Common myeloid progenitor, CD34-positive (primary cell): ENCODE results near the gene CREBZF.

Experiments used
- CTCF ChIA-PET: fragments of 350-600 bp; sonication (Branson Sonifier 250); formaldehyde crosslinking; loops from one replicate; lab custom pipeline; 2021; ENCODE audit warnings: antibody characterized with exemption; lab: Charles Lee
- POLR2A ChIA-PET: fragments of 350-600 bp; sonication (Branson Sonifier 250); formaldehyde crosslinking; loops from one replicate; lab custom pipeline; 2021; ENCODE audit warnings: antibody characterized with exemption; lab: Charles Lee
- DNase-seq, 3 donors: peaks; one replicate each; pipeline versions ENCODE4 v3.0.0 to v3.0.0-alpha.2; 2013
- H3K27ac ChIP-seq, 2 experiments: 1 replicate in 1 of 2; 2 replicates in 1 of 2; pipeline ENCODE4 v1.7.0; 2013; ENCODE audit warnings: inconsistent platforms in 2 of 2, low read length in 2 of 2, mild to moderate bottlenecking in 2 of 2, low read depth in 1 of 2, moderate library complexity in 1 of 2; ENCODE audit not compliant: severe bottlenecking in 2 of 2, insufficient read depth in 1 of 2, poor library complexity in 1 of 2
- H3K27me3 ChIP-seq, 5 experiments: replicated peaks in 2 of 5; 1 replicate in 3 of 5; 2 replicates in 2 of 5; pipeline versions ENCODE4 v1.6.1 to v1.7.0; 2013; ENCODE audit warnings: low read length in 4 of 5, mild to moderate bottlenecking in 2 of 5, moderate library complexity in 2 of 5, inconsistent platforms in 1 of 5; ENCODE audit not compliant: insufficient read depth in 5 of 5, control insufficient read depth in 4 of 5
- H3K36me3 ChIP-seq, 4 experiments: 1 replicate in 2 of 4; 2 replicates in 2 of 4; pipeline versions ENCODE4 v1.6.1 to v1.7.0; 2013; ENCODE audit warnings: low read length in 3 of 4, control low read depth in 1 of 4, mild to moderate bottlenecking in 1 of 4; ENCODE audit not compliant: control insufficient read depth in 4 of 4, insufficient read depth in 4 of 4
- H3K4me1 ChIP-seq, 4 experiments: 1 replicate in 3 of 4; 2 replicates in 1 of 4; pipeline versions ENCODE4 v1.6.1 to v1.7.1; 2013; ENCODE audit warnings: low read length in 3 of 4, mild to moderate bottlenecking in 3 of 4, control low read depth in 1 of 4, inconsistent platforms in 1 of 4, moderate library complexity in 1 of 4; ENCODE audit not compliant: control insufficient read depth in 4 of 4, insufficient read depth in 4 of 4; ENCODE audit errors: control extremely low read depth in 1 of 4
- H3K4me3 ChIP-seq, 7 experiments: 1 replicate in 4 of 7; 2 replicates in 3 of 7; pipeline versions ENCODE4 v1.5.1 to v1.7.0; 2013; ENCODE audit warnings: mild to moderate bottlenecking in 7 of 7, low read length in 6 of 7, moderate library complexity in 6 of 7, inconsistent platforms in 2 of 7, low read depth in 2 of 7, control low read depth in 1 of 7; ENCODE audit not compliant: insufficient read depth in 4 of 7, control insufficient read depth in 1 of 7; ENCODE audit errors: extremely low read depth in 1 of 7
- H3K9me3 ChIP-seq, 5 experiments: 1 replicate in 4 of 5; 2 replicates in 1 of 5; pipeline versions ENCODE4 v1.6.1 to v1.7.1; 2013; ENCODE audit warnings: low read length in 4 of 5, mild to moderate bottlenecking in 2 of 5, inconsistent platforms in 1 of 5, low read depth in 1 of 5, moderate library complexity in 1 of 5; ENCODE audit not compliant: control insufficient read depth in 4 of 5, insufficient read depth in 2 of 5; ENCODE audit errors: control extremely low read depth in 1 of 5
- WGBS: methylation state at CpG from one replicate; pipeline ENCODE4 v1.1.5; 2013; ENCODE audit not compliant: insufficient coverage; 5-methylcytosine and 5-hydroxymethylcytosine counted together

Gene CREBZF

DNA sequence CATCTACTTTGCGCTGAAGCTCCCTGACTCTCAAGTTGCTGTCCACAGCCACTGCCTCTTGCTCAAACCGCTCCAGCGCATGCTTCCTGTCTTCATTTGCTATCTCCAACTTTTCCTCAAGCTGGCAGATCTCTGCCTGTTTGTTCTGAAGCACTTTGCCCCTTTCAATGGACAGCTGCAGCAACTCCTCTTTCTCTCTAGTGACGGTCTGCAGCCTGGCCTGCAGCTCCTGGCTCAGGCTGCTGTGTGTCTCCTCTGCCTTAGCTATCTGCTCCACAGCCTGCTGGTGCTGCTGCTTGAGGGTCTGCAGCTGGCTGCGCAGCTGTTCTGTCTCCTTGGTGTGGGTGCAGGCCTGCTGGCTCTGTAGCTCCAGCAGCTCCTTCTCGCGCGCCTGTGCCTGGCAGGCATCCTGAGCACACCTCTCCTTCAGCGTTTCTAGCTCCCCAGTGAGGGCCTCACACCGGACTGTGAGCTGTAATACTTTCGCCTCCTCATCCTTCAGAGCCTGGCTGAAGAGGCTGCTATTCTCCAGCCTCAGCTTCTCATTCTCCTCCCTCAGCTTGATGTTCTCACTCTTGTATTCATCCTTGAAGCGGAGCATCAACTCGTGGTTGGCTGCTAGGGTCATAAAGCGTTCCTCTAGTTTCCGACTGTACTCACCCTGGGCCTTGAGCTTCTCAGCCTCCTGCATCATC is 20.3 kb upstream of the CREBZF start:
- CTCF ChIA-PET = interaction anchor here (0.6 to 2.9 kb wide), 7 partner anchors 8 to 1138 kb away, joined by 3 to 15 read pairs (median 3); no protein-coding TSS in a partner anchor
- Histone ChIP-seq H3K9me3 (no peaks in the 10 kb centered on the region), H3K4me3 (no peak overlapping the region), H3K4me1 (peaks cover 0 to 6% (median 4%) of the 10 kb centered on the region in 4 experiments), H3K27ac (no peak overlapping the region), H3K36me3 (peaks cover 0 to 3% (median 0%) of the 10 kb centered on the region in 4 experiments), H3K27me3 (no peaks in the 10 kb centered on the region)
- POLR2A ChIA-PET = interaction anchor here (0.6 kb wide), 1 partner anchor 357 kb away, joined by 4 read pairs; no protein-coding TSS in a partner anchor
- no peak for DNase-seq
- 95% methylated on average over 15 of the region's 15 CpGs for WGBS

DNA sequence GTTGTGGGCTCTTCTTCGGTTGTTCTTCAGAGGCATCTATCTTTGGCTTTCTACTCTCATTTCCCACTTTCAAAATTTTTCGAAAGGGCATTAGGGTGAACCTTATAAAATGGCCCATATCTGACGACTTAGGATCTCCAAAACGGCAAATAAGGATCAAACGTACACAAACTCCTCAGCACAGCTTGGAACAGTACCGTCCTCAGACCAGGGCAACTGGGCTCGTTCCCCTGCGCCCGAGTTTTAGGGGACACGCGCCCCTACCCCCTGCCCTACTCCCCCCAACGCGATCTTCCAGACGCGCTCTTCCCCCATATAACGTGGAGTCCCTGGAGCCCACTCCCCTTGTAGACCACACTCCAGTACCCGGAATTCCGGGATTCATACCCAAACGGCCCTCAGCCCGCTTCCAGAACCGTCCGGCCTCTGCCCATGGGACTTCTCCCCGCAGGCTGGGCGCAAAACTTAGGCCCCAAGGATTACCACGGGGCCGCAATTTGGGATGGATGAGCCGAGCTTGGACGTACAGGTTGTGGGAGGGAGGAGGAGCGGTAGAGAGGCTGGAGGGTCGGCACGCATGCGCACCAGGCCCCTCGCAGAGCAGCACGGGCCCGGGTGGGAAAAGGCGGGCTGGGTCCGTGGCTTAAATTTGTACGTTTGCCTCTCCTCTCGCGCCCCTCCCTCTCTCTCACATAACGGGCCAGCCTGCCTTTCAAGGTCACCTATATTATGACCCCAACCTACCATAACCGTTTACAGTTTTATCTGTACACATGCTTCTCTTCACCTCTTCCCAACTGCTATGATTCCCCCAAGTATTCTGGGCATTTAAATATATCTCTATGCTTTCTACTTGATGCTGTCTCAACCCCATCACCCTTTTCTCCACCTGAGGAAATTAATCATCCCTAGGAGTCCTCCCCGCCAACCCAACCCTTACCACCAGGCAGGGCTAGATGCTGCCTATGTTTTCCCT is 17.7 kb upstream of the CREBZF start:
- Histone ChIP-seq H3K9me3 (no peaks in the 10 kb centered on the region), H3K27ac (peak overlapping the region; percentile 62 to 85), H3K4me3 (peak overlapping the region; percentile 55 to 92 (median 83)), H3K27me3 (no peaks in the 10 kb centered on the region), H3K4me1 (peaks cover 0 to 6% (median 4%) of the 10 kb centered on the region in 4 experiments), H3K36me3 (peaks cover 0 to 3% (median 0%) of the 10 kb centered on the region in 4 experiments)
- POLR2A ChIA-PET = no interaction called here
- 30% methylated on average over 30 of the region's 43 CpGs for WGBS
- peak; percentile 58 to 73 (median 70) for DNase-seq
- CTCF ChIA-PET = interaction anchor here (0.6 to 5.7 kb wide), 2 partner anchors 9 to 1073 kb away, joined by 3 to 27 read pairs; no protein-coding TSS in a partner anchor

DNA sequence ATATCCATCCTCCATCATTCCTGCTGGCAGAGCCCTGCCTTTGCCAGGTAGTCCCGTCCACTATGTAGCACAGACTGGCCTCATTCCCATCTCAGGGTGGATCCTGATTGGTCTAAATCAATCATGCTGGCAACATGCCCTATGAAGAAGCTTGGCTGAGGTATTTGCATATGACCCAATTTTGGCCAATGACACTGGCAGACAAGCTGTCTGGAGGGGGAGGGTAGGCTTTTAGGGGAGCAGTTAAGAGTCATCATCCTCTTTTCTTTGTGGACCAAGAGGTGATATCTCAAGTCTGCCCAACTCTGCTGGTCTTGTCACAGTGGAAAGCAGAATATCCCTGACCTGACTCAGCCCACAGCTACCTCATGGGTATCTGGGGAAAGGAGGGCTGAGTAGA is 16.0 kb upstream of the CREBZF start:
- 91% methylated on average over 1 of the region's 1 CpG for WGBS
- no peaks in the 10 kb centered on the region for H3K9me3 ChIP-seq
- no peak overlapping the region for H3K27ac ChIP-seq
- H3K27me3 ChIP-seq = no peaks in the 10 kb centered on the region
- CTCF ChIA-PET = interaction anchor here (2.9 to 5.7 kb wide), 2 partner anchors 10 to 15 kb away, joined by 11 to 27 read pairs; no protein-coding TSS in a partner anchor
- H3K4me1 ChIP-seq = peaks cover 0 to 6% (median 4%) of the 10 kb centered on the region in 4 experiments
- H3K36me3 ChIP-seq = peaks cover 0 to 3% (median 0%) of the 10 kb centered on the region in 4 experiments
- POLR2A ChIA-PET = interaction anchor here (0.6 to 1.2 kb wide), 2 partner anchors 11 to 16 kb away, joined by 3 read pairs; partner anchors contain the start of gene CREBZF
- DNase-seq = peak in 2 of 3 donors; percentile 13 to 21
- no peak overlapping the region for H3K4me3 ChIP-seq

DNA sequence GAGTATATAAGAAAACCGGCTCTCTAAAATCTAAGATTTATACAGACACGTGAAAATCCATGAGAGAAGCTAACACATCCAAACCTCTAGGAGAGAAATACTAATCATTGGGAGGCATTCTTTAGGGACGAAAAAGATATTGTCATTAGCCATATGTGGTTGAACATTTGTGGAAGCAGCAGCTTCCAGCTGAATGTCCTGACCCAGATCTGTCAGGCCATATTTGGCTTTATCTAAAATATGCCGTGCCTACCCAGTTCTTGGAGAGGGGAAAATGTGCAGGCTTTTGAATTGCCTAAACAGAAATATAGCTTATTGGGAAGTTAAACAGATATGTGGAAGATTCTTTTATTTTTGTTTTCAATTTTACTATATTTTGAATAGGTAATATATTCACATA is 14.6 kb upstream of the CREBZF start:
- Histone ChIP-seq H3K36me3 (peaks cover 0 to 3% (median 0%) of the 10 kb centered on the region in 4 experiments), H3K9me3 (peaks cover 0 to 2% (median 0%) of the 10 kb centered on the region in 5 experiments), H3K4me1 (peaks cover 0 to 6% (median 4%) of the 10 kb centered on the region in 4 experiments), H3K27me3 (no peaks in the 10 kb centered on the region), H3K4me3 (no peak overlapping the region), H3K27ac (no peak overlapping the region)
- ChIA-PET CTCF (interaction anchor here (1.0 to 5.7 kb wide), 5 partner anchors 11 to 27 kb away, joined by 3 to 27 read pairs (median 10); no protein-coding TSS in a partner anchor), POLR2A (interaction anchor here (1.2 kb wide), 1 partner anchor 15 kb away, joined by 3 read pairs; the partner anchor contains the start of gene CREBZF)
- WGBS = 100% methylated on average over 4 of the region's 4 CpGs
- no peak for DNase-seq

DNA sequence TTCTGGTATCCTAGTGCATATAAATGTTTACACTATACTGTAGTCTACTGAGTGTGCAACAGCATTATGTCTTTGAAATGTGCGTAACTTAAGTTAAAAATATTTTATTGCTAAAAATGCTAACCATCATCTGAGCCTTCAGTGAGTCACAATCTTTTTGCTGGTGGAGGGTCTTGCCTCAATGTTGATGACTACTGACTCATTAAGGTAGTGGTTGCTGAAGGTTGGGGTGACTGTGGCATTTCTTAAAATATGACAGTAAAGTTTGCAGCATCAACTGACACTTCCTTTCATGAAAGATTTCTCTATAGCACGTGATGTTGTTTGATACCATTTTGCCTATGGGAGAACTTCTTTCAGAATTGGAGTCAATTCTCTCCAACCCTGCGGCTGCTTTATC is 8.5 kb upstream of the CREBZF start:
- Histone ChIP-seq H3K9me3 (peaks cover 0 to 11% (median 4%) of the 10 kb centered on the region in 5 experiments), H3K4me1 (no peaks in the 10 kb centered on the region), H3K27ac (no peak overlapping the region), H3K36me3 (no peaks in the 10 kb centered on the region), H3K27me3 (no peaks in the 10 kb centered on the region), H3K4me3 (no peak overlapping the region)
- ChIA-PET CTCF (interaction anchor here (2.1 kb wide), 1 partner anchor 12 kb away, joined by 7 read pairs; the partner anchor contains the start of gene CCDC89), POLR2A (no interaction called here)
- WGBS = 100% methylated on average over 2 of the region's 3 CpGs
- DNase-seq = no peak

DNA sequence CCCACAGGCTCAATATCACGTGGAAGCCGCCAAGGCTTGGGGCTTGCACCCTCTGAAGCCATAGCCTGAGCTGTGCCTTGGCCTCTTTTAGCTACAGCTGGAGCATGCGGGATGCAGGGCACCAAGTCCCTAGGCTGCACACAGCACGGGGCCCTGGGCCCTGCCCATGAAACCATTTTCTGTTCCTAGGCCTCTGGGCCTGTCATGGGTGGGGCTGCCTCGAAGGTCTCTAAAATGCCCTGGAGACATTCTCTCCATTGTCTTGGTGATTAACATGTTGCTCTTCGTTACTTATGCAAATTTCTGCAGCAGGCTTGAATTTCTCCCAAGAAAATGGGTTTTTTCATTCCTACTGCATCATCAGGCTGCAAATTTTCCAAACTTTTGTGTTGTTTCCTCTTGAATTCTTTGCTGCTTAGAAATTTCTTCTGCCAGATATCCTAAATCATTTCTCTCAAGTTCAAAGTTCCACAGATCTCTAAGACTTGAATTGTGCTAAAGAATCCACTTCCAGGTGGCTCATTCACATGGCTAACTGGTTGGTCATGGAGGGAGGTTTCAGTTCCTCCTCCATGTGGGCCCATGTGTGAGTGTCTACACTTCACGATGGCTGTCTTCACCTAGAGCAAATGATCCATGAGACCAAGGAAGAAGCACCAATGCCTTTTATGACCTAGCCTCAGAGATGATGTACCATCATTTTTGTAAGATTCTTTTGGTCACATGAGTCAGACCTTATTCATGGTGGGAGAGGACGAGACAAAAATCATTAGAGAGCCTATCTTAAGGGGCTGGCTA is 7.4 kb upstream of the CREBZF start:
- CTCF ChIA-PET = no interaction called here
- H3K9me3 ChIP-seq = peaks cover 0 to 11% (median 4%) of the 10 kb centered on the region in 5 experiments
- WGBS = 95% methylated on average over 7 of the region's 8 CpGs

More for the DNA sequence above, 7.4 kb upstream of the CREBZF start:
- Histone ChIP-seq H3K27me3 (no peaks in the 10 kb centered on the region), H3K4me3 (no peak overlapping the region), H3K27ac (no peak overlapping the region), H3K4me1 (no peaks in the 10 kb centered on the region), H3K36me3 (no peaks in the 10 kb centered on the region)
- POLR2A ChIA-PET = interaction anchor here (0.6 kb wide), 2 partner anchors 961 to 1116 kb away, joined by 3 read pairs; no protein-coding TSS in a partner anchor
- no peak for DNase-seq
